AG08395 (cell line): ENCODE measurements around the gene RER1.

Experiments used
- DNase-seq: peaks from one replicate; pipeline ENCODE4 v3.0.0; 2012; ENCODE audit warnings: mixed read lengths, low spot score

Gene RER1, protein sequence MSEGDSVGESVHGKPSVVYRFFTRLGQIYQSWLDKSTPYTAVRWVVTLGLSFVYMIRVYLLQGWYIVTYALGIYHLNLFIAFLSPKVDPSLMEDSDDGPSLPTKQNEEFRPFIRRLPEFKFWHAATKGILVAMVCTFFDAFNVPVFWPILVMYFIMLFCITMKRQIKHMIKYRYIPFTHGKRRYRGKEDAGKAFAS

DNA sequence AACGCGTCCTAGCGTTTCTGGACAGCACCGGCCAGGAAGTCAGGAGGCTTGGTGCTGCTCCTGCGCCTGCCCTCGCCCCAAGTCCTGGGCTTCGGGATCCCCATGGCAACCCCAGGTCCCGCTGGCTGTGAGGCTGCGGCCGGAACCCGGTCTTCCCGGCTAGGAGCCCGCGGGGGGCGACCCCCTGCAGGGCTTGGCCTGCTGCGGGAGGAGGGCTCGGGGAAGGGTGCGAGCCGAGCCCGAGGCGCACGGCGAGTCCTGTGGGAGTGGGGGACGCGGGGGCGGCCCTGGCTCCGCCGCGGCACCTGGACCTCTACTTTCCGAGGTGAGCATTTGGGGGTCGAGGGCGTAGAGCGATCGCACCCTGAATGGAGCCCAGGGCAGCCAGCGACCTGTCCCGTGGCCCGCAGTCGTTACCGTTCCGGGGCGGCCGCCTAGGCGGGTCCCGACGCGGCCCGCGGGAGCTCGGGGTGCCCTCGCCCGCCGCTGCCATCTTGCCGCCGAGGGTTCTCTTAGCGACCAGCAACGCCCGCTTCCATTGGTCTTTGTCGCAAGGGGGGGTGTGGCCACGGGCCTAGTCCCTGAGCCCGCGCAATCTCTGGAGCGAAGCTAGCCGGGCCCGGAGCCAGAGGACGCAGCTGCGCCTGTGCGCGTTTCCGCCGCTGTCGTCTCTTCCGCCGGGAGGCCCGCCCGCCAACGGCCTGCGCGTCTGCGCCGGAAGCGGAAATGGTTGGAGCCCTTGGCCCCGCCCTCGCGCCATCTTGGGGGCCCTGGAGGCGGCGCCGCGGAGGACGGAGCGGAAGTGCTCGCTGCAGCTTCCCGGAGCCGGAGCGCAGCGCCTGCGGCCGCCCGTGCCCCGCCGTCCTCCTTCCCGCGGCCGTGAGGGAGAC lies at the start of gene RER1, which contains the start of gene MORN1:
TSS of gene RER1 (plus strand) at position 801 of the 890 bp plus-strand sequence. CDS start 3,950 bp downstream, outside the sequence.
TSS of gene MORN1 (minus strand) at position 514 of the 890 bp plus-strand sequence. CDS start at position 493, 21 bp downstream.
- DNase-seq = peak; percentile 99

DNA sequence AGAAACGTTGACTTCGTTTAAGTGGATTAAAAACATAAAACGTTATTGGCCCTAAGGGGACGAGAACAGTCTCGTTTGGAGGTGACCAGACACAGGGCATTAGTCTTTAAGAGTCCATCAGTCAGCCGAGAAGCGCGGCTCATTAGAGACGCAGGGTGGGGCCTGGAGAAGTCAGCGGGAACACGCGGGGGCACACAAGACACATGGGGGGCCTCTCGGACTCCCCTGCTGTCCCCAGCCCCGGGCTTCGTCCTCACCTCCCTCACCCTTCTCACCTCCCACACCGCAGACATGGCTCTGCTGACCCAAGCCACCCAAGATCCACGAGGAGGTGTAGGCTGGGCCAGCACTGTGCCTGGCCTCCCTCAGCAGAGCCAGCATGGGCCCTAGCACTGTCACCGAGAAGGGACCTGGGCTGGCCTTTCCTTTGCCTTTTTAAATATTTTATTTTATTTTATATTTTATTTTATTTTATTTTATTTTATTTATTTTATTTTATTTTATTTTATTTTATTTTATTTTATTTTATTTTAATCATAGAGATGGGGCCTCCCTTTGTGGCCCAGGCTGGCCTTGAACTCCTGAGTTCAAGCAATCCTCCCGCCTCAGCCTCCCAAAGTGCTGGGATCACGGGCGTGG lies 49.1 kb upstream of the RER1 start:
- DNase-seq = no peak

DNA sequence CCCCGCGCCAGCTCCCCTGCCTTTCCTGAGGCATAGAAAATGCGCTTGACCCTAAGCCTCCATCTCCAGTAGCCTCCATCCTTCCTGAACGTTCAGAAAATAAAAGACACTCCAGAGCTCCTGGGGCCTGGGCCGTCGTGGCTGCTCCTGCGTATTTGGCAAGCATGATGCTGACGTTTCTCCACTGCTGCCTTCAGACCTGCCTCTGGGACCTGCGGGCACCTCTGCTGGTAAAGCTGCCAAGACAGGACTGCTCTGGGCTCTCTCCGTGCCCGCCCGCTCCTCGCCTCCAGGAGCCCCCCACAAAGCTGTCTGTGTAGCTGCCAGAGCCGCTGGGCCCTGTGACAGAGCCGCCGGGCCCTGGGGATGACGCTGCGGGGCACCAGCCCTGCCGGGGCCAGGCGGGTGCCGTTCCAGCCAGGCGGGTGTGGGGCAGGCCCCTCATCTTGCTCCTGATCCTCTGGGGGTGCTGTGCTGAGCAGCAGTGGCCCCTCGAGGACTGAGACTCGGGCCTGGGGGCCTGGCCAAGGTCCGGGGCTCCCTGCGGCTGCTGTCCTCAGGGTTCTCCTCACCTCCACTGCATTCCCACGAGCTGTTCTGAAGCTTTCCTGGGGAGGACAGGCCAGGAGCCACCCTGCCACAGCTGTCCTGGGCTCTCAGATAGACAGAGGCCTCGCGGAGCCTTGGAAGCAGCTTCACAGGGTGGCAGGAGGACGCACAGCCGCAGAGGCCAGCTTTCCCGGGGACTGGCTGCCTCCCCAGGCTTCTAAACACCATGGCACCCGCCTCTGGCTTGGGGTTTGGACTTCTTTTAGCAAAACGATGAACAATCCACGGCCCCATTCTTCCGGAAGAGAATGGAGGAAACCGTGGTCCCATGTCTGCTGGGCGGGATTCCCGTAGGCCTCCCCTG lies 48.4 kb upstream of the RER1 start:
- DNase-seq = no peak

DNA sequence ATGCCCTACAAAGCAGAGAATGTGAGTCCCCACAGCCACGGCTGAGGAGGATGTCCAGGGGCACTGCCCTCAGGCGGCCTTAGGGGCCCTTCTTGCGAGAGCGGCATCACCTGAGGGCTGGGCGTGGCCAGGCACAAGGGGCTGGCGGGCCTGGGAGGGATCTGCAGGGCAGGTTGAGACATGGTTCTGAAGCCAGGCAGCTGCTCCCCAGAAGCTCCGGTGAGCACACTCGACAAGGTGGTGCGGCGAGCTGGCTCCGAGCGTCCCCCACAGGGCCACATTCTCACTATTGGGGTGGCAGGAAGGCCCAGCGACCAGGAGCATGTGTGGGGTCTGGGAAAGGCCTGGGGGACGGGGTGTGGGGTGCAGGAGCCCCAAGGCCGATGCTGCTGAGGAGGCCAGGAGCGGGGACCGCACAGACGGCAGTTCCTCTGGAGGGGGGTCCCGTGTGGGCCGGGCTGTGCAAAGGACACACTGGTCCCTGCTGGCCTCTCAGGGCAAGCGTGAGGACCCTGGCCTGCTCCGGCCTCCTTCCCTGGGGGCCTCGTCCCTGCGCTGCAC lies 47.4 kb upstream of the RER1 start:
- DNase-seq = no peak

DNA sequence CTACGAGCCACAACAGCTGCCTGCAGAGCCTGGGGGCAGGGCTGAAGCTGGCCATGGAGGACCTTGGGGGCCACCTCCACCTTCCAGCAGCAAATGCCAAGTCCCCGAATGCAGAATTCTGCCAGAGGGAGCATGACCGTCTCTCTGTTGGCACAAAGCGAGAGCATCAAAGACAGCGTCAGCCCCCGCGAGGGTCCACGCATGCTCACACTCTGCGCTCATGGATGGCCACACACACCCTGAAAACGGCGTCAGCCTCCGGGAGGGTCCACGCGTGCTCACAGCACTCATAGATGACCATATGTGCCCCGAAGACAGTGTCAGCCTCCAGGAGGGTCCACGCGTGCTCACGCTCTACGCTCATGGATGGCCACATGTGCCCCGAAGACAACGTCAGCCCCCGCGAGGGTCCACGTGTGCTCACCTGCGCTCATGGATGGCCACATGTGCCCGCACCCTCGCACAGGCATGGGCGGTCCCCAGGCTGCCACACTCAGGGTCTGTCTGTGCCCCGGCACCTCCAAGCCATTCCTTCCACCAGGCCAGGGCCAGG lies 46.8 kb upstream of the RER1 start:
- DNase-seq = no peak

DNA sequence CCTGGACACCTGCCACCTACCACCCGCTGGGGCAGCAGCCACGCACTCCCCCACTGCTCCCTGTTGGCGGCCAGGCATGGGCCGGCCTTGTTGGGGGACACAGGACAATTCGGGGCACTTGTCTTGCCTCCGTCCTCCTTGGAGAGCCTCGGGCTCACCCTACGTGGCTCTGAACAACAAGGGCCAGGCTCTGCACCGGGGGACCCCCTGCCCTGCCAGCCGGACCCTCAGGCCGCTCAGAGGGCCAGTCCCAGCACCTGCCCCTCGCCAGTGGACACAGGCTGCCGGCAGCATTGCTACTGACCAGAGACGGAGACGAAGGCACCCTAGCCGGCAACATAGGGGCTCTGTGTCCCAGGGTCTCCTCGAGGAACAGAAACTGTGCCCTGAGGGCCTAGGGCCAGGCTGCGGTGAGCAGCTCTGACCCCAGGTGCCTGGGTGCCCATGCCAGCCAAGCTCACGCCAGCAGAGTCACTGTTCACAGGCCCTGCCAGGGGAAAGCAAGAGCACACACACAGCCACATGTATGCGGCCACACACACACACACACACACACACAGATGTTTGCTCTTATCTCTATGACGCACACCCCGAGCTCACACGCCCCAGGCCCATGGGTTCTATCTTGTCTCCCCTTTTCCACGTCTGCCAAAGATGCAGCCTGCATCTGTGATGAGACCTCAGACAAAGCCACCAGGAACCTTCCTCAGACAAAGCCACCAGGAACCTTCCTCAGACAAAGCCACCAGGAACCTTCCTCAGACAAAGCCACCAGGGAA lies 46.2 kb upstream of the RER1 start:
- no peak for DNase-seq

DNA sequence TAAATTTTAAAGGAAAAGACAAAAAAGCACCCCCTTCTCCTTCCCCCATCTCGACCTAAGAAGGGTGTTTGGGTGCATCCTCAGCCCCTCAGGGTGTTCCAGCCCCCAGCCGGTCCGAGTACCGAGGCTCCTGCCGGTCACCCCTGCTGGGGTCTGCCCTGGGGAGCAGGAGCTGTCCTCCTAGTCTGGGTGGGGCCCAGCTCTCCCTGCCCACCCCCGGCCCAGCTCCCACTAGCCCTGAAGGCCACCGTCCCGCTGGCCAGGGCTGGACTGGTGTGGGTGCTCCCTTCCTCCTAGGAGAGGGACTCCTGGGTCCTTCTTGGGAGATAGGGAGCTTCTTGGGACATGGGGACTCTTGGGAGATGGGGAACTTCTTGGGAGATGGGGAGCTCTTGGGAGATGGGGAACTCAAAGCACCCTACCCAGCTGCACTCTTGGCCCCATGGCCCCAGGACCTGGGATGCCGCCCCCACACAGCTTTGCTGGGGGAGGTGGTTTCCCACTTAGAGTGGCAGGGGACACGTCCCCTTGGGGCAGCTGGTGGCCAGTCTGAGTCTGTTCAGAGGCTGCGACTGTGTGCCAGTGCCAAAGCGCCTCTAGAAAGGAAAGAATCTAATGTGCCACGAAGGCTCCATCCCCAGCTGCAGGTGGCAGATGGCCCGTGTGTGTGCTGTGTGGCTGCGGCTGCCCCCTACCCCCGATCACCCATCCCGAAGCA lies 44.8 kb upstream of the RER1 start:
- DNase-seq = no peak

DNA sequence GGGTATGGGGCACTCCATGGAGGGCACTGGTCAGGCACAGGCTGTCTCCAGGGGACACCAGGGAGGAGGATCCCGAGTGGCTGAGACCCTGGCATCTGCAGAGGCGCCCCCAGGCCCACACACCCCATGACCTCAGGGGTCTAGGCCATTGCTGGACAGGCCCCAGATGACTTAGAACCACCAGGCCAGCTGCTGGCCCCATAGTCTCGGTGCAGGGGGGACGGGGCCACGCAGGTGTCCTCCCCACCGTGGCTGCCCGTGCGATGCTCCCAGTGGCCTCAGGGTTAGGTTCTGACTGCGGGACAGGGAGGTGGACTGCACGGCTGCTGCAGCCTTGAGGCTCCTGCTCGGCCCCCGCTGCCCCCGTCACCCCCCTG lies 44.2 kb upstream of the RER1 start:
- no peak for DNase-seq

DNA sequence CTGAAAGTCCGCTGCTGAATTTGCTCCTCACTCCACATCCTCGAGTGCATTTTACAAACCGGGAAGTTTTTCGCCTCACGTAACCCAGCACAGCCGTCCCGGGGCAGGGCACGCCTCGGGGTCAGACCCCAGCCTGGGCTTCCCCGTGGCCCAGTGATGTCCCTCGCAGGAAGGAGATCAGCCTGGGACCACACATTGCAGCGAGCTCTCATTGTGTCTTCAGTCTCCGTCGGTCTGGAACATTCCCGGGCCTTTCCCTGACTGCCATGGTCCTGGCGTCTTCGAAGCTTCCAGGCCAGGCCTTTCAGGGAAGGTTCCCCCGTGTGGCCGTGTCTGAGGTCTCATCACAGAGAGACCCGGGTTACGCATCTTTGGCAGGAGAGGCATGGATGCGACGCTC lies 43.7 kb upstream of the RER1 start:
- DNase-seq = no peak

DNA sequence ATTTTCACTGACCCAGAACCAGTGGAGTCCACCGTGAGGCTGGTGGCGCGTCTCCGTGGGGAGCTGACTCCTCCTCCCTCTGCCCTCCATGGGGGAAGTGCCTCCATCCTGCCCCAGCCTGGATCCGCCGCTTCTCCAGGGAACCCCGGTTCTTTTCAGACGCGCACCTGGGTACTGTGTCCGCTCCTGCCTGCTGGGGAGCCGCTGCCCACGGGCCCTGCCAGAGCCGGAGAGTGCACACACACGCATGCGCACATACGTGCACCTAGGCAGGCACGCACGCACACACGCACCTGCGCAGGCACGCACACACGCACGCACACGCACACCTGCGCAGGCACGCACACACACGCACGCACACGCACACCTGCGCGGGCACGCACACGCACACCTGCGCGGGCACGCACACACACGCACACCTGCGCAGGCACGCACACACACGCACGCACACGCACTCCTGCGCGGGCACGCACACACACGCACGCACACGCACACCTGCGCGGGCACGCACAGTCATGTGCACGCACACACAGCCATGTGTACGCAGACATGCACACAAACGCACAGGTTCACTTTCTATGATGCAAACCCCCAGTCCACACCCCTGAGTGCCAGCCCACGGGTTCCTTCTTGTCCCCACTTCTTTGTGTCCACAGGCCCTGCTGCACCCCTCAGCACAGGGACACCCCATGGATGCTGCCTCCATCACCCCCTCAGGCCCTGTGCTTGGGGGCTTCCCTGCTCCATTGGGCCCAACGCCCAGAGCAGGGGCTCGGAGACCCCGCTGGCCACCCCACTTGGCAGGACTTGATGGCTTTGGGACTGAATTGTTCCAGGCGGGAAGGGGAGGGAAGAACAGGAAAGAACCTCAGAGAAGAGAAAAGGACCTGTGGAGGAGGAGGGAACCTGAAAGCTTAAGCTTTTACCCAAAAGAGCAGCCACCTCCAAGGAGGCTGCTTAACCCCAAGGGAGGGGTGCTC lies 43.0 kb upstream of the RER1 start:
- DNase-seq = no peak

DNA sequence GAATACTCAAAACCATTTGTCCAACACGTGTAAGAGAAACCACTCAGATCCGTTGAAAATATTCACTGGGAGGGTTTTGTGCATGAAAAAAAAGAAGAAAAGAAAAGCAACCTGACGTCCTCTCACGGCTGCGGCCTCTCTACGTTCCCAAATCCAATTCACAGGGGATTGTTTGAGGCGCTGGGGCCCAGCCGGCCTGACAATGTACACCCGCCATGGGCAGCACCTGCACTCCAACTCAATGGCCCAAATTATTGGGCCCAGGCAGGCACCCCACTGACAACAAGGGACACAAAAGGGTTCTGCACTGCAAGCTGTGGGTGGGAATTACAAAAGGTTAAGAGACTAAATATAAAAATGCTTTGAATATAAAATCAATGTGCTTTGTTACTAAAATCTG lies 41.8 kb upstream of the RER1 start:
- DNase-seq = no peak

DNA sequence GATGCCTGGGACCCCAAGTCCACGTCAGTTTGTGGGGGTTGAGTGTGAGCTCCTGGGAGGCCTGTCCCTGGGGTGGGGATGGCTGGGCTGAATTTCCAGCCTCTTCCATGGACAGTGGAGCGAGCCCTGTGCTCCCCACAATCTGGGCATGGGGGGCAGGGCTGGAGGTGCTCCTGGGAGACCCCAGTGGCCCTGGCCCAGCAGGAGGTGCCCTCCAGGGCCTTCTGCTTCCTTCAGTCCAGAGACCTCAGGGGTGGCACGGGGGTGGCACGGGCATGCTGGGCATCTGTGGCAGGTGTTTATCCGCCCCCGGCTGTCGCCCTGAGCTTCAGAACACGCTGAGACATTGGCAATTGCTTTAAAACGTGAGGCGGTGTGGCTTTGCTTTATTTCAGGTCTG lies 41.1 kb upstream of the RER1 start:
- DNase-seq = no peak

DNA sequence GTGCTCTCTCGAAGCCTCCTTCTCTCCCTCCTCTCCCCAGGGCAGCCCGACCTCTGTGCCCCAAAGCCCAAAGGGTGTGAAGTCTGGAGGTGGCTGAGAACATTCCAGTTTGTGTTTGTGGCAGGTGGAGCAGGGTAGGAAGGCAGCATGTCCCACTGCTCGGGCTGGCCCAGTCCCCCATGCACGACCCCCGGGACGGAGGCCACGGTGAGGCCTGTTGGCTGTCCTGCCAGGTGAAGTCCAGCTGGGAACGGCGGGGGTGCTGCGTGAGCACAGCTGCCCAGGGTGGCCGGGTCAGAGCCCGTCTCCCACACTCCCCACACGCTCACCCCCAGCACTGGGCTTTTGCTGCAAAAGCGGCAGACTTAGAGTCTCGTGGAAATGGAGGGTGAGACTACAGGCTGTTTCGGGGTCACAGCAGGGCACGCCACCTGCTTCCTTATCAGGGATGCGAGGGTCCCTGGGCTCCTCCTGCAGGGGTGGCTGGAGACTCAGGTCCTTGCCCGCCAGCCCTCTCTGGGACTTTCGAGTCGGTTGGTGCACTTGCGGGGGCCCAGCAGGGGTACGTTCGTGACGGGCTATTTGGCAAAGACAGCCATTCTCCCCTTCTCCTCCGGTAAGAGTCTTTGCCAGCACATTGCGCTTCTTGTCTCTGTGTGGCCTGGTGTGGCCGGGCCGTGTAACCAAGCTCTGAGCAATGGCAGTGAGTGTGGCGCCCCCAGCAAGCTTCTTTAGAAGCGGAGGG lies 40.6 kb upstream of the RER1 start:
- DNase-seq = no peak

DNA sequence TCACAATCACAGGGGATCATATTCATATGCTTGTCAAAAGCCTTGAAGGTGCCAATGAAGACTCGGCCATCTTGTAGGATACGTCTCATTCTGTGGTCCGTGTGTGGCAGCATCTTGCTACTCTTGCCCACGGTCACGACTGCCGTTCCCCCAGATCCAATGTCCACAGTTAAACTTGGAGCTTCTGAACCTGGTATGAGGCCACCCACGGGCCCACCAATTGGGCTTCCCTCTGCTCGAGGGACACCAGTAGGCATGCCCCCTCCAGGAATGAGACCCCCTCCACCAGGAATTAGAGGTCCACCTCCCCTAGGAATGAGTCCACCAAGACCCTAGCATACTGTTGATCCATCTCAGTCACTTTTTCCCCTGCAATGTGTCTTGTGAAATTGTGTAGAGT lies 39.9 kb upstream of the RER1 start:
- DNase-seq = no peak

DNA sequence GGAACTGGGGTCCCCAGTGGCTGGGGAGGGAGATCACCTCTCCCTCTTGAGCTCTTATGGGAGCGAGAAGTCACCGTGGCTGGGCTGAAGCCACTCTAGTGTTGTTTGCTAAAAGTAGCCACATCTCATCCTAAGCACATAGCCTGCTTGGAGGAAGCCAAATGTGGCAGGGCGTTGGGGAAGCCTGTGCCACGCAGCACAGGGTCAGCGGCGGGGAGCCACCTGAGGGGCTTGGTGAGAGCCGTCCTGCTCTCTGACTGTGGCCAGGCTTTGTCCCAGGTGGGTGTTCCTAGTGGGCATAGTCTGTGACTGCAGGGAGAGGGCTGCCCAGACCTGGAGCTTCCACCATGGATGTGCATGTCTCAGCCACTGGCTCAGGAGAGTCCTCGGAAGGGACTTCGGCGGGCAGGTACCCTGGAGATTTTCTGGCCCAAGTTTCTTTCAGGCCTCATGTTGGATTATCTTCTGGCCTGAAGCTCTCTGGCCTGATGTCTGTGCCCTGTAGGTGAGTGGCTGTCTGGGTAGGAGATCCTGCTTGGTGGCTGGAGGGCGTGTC lies 39.2 kb upstream of the RER1 start:
- DNase-seq = no peak

DNA sequence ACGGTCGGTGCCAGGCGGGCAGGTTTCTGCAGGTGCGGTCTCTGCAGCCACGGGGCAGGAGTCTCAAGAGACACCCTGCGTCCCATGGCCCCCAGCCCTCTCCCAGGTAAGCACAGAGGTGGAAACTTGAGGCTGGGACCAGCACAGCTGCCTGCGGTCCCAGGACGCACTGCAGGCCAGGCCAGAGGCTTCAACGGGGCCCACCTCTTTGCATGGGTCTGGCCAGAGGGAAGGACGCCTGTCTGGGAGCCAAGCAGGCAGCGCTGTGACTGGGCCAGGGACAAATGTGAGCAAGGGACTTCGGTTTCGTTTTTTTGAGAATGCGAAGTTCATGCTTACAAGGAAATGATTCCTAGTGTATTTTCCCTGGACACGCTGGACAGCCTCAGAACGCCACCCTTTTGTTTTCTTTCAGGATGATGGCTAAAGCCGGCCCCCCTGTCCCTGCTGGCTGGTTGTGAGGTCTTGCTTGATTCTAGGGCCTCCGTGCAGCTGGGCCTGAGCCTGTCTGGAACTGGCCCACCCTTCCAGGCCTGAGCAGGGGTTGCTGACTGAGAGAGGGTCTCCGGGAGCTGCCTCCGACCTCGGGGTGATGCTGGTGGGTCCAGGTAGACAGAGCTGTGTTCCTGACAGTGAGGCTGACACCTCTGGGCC lies 38.6 kb upstream of the RER1 start:
- DNase-seq = no peak
